CD8-positive, alpha-beta memory T cell (primary cell): ENCODE measurements around the gene DLG5. TPM values are rescaled to one million over a fixed set of nuclear protein-coding genes. Genes with fewer than 3 reads are reported as not detected.
A peak's percentile ranks its signal among the peaks of the same experiment; 100 is the strongest.

Source experiments
- CTCF ChIA-PET: fragments of 350-600 bp; sonication (Branson Sonifier 250); formaldehyde crosslinking; loops from one replicate; lab custom pipeline; 2021; ENCODE audit warnings: antibody characterized with exemption; lab: Charles Lee
- POLR2A ChIA-PET: fragments of 350-600 bp; sonication (Branson Sonifier 250); formaldehyde crosslinking; loops from one replicate; lab custom pipeline; 2021; ENCODE audit warnings: antibody characterized with exemption; lab: Charles Lee
- DNase-seq, 5 donors: peaks; one replicate each; pipeline versions ENCODE4 v3.0.0 to v3.0.0-alpha.2; 2020 to 2022; ENCODE audit warnings: mixed read lengths in 1 of 5
- H3K27ac ChIP-seq: one replicate; pipeline ENCODE4 v1.7.0; 2013; ENCODE audit warnings: low read depth, mild to moderate bottlenecking, low read length, moderate library complexity
- H3K27me3 ChIP-seq: 2 replicates; pipeline ENCODE4 v1.7.0; 2013; ENCODE audit warnings: low read length, mild to moderate bottlenecking; ENCODE audit not compliant: insufficient read depth, poor library complexity, severe bottlenecking
- H3K36me3 ChIP-seq: 2 replicates; pipeline ENCODE4 v1.7.0; 2013; ENCODE audit warnings: mild to moderate bottlenecking, low read length, moderate library complexity; ENCODE audit not compliant: insufficient read depth
- H3K4me1 ChIP-seq: 2 replicates; pipeline ENCODE4 v1.7.0; 2013; ENCODE audit warnings: mild to moderate bottlenecking, low read length, moderate library complexity; ENCODE audit not compliant: insufficient read depth
- H3K4me3 ChIP-seq: 2 replicates; pipeline ENCODE4 v1.7.0; 2013; ENCODE audit warnings: mild to moderate bottlenecking, low read length
- H3K9me3 ChIP-seq: 2 replicates; pipeline ENCODE4 v1.7.0; 2013; ENCODE audit warnings: mild to moderate bottlenecking, low read length
- H3K27ac Mint-ChIP-seq, 8 donors: one replicate each; pipeline ENCODE4 v1.8.0; 2020 to 2021; ENCODE audit warnings: mixed read lengths in 8 of 8, mild to moderate bottlenecking in 6 of 8, inconsistent platforms in 3 of 8, moderate library complexity in 3 of 8
- H3K27me3 Mint-ChIP-seq, 2 donors: one replicate each; pipeline ENCODE4 v1.8.0; 2020 to 2021; ENCODE audit warnings: mixed read lengths in 2 of 2, mild to moderate bottlenecking in 1 of 2, moderate library complexity in 1 of 2
- H3K36me3 Mint-ChIP-seq, 3 donors: one replicate each; pipeline ENCODE4 v1.8.0; 2020 to 2021; ENCODE audit warnings: mixed read lengths in 3 of 3, inconsistent platforms in 1 of 3, mild to moderate bottlenecking in 1 of 3
- H3K4me1 Mint-ChIP-seq, 3 donors: one replicate each; pipeline ENCODE4 v1.8.0; 2020 to 2021; ENCODE audit warnings: mixed read lengths in 3 of 3, inconsistent platforms in 1 of 3, mild to moderate bottlenecking in 1 of 3
- H3K4me3 Mint-ChIP-seq, 7 donors: one replicate each; pipeline ENCODE4 v1.8.0; 2020 to 2021; ENCODE audit warnings: mixed read lengths in 7 of 7, mild to moderate bottlenecking in 6 of 7, moderate library complexity in 4 of 7, inconsistent platforms in 2 of 7
- H3K9me3 Mint-ChIP-seq, 5 donors: one replicate each; pipeline ENCODE4 v1.8.0; 2020 to 2022; ENCODE audit warnings: mixed read lengths in 5 of 5, mild to moderate bottlenecking in 3 of 5, moderate library complexity in 2 of 5, inconsistent platforms in 1 of 5
- polyA plus RNA-seq: library from polyadenylated mRNA; unstranded; fragments of 300-500 nt; fragmentation: Illumina TruSeq; gene quantifications from one replicate; pipeline ENCODE4 v1.2.3, GENCODE V29; 2021
- total RNA-seq, 2 experiments: library from RNA; stranded (reverse); gene quantifications; one replicate each; pipeline ENCODE4 v1.2.3, GENCODE V29; 2021

The DLG5 gene, protein sequence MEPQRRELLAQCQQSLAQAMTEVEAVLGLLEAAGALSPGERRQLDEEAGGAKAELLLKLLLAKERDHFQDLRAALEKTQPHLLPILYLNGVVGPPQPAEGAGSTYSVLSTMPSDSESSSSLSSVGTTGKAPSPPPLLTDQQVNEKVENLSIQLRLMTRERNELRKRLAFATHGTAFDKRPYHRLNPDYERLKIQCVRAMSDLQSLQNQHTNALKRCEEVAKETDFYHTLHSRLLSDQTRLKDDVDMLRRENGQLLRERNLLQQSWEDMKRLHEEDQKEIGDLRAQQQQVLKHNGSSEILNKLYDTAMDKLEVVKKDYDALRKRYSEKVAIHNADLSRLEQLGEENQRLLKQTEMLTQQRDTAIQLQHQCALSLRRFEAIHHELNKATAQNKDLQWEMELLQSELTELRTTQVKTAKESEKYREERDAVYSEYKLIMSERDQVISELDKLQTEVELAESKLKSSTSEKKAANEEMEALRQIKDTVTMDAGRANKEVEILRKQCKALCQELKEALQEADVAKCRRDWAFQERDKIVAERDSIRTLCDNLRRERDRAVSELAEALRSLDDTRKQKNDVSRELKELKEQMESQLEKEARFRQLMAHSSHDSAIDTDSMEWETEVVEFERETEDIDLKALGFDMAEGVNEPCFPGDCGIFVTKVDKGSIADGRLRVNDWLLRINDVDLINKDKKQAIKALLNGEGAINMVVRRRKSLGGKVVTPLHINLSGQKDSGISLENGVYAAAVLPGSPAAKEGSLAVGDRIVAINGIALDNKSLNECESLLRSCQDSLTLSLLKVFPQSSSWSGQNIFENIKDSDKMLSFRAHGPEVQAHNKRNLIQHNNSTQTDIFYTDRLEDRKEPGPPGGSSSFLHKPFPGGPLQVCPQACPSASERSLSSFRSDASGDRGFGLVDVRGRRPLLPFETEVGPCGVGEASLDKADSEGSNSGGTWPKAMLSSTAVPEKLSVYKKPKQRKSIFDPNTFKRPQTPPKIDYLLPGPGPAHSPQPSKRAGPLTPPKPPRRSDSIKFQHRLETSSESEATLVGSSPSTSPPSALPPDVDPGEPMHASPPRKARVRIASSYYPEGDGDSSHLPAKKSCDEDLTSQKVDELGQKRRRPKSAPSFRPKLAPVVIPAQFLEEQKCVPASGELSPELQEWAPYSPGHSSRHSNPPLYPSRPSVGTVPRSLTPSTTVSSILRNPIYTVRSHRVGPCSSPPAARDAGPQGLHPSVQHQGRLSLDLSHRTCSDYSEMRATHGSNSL (N-terminal part only)
- total RNA-seq, result 1 to 10 TPM; 1.7 to 2.1 TPM
- 1.1 TPM for polyA plus RNA-seq

DNA sequence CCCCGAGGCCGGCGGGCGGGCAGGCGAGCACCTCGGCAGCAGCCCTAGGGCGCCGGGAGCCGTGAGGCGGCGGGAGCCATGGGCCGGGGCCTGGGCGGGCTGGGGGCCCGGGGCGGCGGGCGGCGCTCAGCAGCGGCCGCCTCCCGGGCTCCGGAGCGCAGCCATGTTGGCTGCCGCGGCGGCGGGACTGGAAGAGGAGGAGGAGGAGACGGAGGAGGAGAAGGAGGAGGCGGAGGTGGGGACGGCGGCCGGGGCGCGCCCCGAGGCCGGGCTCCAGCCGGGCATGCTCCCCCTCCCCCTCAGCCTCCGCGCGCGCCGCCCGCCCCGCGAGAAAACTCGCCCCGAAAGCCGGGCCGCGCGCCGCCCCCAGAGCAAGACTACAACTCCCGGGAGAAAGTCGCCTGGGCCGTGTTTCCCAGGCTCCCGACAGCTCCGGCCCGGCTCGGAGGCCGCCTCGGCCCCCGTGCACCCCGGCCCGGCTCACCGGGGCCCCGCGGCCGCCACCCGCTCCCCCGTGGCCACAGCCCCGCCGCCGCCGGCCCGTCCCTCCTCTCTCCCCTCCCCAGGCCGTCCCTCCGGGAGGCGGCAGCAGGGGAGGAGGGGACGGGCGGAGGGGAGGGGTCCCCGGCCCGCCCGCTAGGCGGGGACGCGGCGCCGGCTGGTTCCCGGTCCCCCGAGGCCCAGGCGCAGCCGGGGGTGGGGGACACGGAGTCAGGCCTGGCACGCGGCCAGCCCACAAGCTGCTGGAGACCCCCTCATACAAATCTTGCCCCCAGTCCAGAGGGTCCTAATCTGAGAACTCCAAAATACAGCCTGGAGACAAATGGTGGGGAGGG, at the start of gene DLG5:
Gene DLG5 (minus strand): TSS at position 190 of the 836 bp plus-strand sequence. CDS start 235 bp downstream, outside the sequence.
- no peaks in the 10 kb centered on the region for H3K36me3 ChIP-seq
- Mint-ChIP-seq H3K27me3 (peaks cover 15 to 54% of the 10 kb centered on the region in 2 donors), H3K4me1 (peaks cover 14 to 15% (median 14%) of the 10 kb centered on the region in 3 donors), H3K36me3 (no peaks in the 10 kb centered on the region), H3K9me3 (peaks cover 0 to 2% (median 0%) of the 10 kb centered on the region in 5 donors), H3K4me3 (peak within 1 kb of the TSS; percentile 79 to 96 (median 85)), H3K27ac (peak within 1 kb of the TSS in 6 of 8 donors; percentile 60 to 80 (median 76))
- peak within 1 kb of the TSS; percentile 54 for H3K27ac ChIP-seq
- H3K9me3 ChIP-seq, result no peaks in the 10 kb centered on the region
- DNase-seq, result peak in 3 of 5 donors; percentile 6 to 16 (median 13)
- peak within 1 kb of the TSS; percentile 41 for H3K4me3 ChIP-seq
- H3K4me1 ChIP-seq, result no peaks in the 10 kb centered on the region
- POLR2A ChIA-PET, result no interaction called here
- CTCF ChIA-PET, result no interaction called here
- H3K27me3 ChIP-seq, result peaks cover 7% of the 10 kb centered on the region

DNA sequence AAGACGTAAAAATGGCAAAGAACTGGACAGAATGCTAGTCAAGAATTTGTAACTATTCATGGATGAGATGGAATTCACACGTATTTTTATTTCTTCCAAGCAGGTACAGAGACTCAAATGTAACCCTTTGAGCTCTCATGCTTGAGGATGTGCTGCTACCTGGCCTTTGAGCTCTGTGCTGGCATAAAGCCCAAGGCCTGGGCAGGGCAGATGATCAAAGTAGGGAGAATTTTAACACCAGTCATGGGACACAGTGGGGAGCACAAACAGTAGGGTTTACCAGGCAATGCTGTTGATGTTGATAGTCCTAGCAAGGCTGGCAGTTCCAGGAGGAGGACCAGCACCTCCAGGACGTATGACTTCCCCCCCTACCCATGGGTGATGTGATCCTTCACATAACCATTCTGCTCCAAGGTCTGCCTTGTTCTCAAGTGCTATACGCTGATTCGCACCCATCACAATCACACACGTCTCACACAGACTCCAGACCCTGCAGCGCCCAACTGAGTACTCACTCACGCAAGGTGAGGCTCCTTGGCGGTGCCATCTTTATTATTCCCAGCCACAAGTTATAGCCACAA, 48.6 kb upstream of the DLG5 start:
- H3K9me3 Mint-ChIP-seq, result no peaks in the 10 kb centered on the region
- Histone ChIP-seq H3K4me3 (no peak overlapping the region), H3K4me1 (peaks cover 12% of the 10 kb centered on the region), H3K27ac (no peak overlapping the region), H3K36me3 (peaks cover 16% of the 10 kb centered on the region), H3K27me3 (no peaks in the 10 kb centered on the region), H3K9me3 (no peaks in the 10 kb centered on the region)
- no peaks in the 10 kb centered on the region for H3K27me3 Mint-ChIP-seq
- ChIA-PET CTCF (no interaction called here), POLR2A (no interaction called here)
- H3K36me3 Mint-ChIP-seq, result peaks cover 3 to 52% (median 17%) of the 10 kb centered on the region in 3 donors
- peaks cover 11 to 12% (median 12%) of the 10 kb centered on the region in 3 donors for H3K4me1 Mint-ChIP-seq
- H3K27ac Mint-ChIP-seq, result peak overlapping the region in 1 of 8 donors; percentile 38
- no peak for DNase-seq
- H3K4me3 Mint-ChIP-seq, result no peak overlapping the region

DNA sequence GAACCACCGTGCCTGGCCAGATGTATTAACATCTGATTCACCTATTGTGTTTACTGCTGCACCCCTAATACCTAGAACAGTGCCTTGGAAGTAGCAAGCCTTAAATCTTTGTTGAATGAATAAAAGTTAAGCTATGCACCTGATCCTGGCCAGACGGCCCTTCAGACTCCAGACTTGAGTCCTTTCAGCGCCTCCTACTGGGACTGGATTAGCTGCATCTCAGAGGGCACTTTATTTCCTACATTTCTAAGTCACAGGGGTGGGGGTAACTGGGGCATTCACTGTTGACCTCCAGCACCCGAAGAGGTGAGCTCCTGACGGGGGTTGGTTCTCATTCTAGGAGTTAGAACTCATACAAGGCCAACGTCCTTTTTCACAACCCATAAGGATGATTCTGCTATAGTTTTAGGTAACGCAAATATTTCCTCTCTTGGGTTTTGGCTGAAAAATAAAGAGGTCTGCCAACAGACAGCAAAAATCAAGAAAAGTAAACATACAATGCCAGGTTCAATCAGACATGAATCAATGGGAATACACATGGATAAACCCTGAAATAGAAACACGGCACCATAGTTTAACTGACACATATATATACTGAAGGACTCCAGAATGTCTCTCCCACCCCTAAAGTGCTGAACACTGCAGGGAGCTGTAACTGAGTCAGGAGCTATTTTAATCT, 48.0 kb upstream of the DLG5 start:
- CTCF ChIA-PET, result no interaction called here
- H3K27me3 Mint-ChIP-seq, result no peaks in the 10 kb centered on the region

DNA sequence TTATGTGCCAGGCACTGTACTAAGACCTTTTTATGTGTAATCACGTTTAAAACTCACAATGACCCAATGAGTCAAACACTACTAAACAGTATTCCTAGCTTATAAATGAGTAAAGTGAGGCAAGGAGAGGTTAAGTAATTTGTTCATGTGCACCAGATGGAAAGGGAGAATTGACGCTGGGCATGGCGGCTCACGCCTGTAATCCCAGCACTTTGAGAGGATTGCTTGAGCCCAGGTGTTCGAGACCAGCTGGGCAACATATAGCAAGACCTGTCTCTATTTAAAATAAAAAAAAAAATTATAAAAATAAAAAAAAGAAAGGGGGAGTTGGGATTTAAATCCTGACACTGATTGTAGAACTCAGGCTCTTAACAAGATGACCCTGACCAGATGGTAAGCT, 46.7 kb upstream of the DLG5 start:
- H3K9me3 ChIP-seq, result no peaks in the 10 kb centered on the region

More for the DNA sequence above, 48.0 kb upstream of the DLG5 start:
- Histone ChIP-seq H3K27ac (no peak overlapping the region), H3K36me3 (peaks cover 11% of the 10 kb centered on the region), H3K27me3 (no peaks in the 10 kb centered on the region), H3K4me3 (no peak overlapping the region), H3K4me1 (peaks cover 12% of the 10 kb centered on the region), H3K9me3 (no peaks in the 10 kb centered on the region)
- peaks cover 11 to 12% (median 12%) of the 10 kb centered on the region in 3 donors for H3K4me1 Mint-ChIP-seq
- H3K4me3 Mint-ChIP-seq, result no peak overlapping the region
- peaks cover 0 to 46% (median 12%) of the 10 kb centered on the region in 3 donors for H3K36me3 Mint-ChIP-seq
- POLR2A ChIA-PET, result no interaction called here
- DNase-seq, result no peak
- H3K9me3 Mint-ChIP-seq, result no peaks in the 10 kb centered on the region
- peak overlapping the region in 2 of 8 donors; percentile 29 to 83 for H3K27ac Mint-ChIP-seq

DNA sequence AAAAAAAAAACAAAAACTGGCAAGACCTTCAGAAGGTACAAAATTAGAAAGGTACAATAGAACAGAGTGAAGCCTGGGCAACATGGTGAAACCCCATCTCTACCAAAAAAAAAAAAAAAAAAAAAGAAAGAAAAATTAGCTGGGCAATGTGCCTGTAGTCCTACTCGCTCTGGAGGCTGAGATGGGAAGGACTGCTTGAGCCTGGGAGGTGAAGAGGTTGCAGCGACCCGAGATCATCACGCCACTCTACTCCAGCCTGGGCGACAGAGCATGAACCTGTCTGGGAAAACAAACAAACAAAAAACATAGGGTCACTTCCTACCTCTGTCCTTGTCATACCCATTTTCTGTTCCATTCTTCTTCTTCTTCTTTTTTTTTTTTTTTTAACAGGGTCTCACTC, 45.6 kb upstream of the DLG5 start:
- Histone ChIP-seq H3K27ac (no peak overlapping the region), H3K9me3 (no peaks in the 10 kb centered on the region), H3K4me3 (no peak overlapping the region), H3K4me1 (peaks cover 12% of the 10 kb centered on the region), H3K27me3 (no peaks in the 10 kb centered on the region), H3K36me3 (peaks cover 4% of the 10 kb centered on the region)
- ChIA-PET POLR2A (no interaction called here), CTCF (interaction anchor here (0.9 kb wide), 1 partner anchor 125 kb away, joined by 3 read pairs; no protein-coding TSS in a partner anchor)
- no peak overlapping the region for H3K4me3 Mint-ChIP-seq
- H3K27ac Mint-ChIP-seq, result peak overlapping the region in 6 of 8 donors; percentile 7 to 73 (median 43)
- H3K27me3 Mint-ChIP-seq, result no peaks in the 10 kb centered on the region
- no peak for DNase-seq
- no peaks in the 10 kb centered on the region for H3K9me3 Mint-ChIP-seq
- H3K4me1 Mint-ChIP-seq, result peaks cover 11 to 12% (median 12%) of the 10 kb centered on the region in 3 donors
- peaks cover 0 to 24% (median 3%) of the 10 kb centered on the region in 3 donors for H3K36me3 Mint-ChIP-seq

More for the DNA sequence above, 46.7 kb upstream of the DLG5 start:
- no peak overlapping the region for H3K27ac Mint-ChIP-seq
- no peaks in the 10 kb centered on the region for H3K9me3 Mint-ChIP-seq
- POLR2A ChIA-PET, result no interaction called here
- peaks cover 11 to 12% (median 12%) of the 10 kb centered on the region in 3 donors for H3K4me1 Mint-ChIP-seq
- H3K4me3 ChIP-seq, result no peak overlapping the region
- peaks cover 0 to 35% (median 11%) of the 10 kb centered on the region in 3 donors for H3K36me3 Mint-ChIP-seq
- CTCF ChIA-PET, result no interaction called here
- H3K4me3 Mint-ChIP-seq, result no peak overlapping the region
- H3K27ac ChIP-seq, result no peak overlapping the region
- peaks cover 4% of the 10 kb centered on the region for H3K36me3 ChIP-seq
- H3K27me3 ChIP-seq, result no peaks in the 10 kb centered on the region
- no peaks in the 10 kb centered on the region for H3K27me3 Mint-ChIP-seq
- DNase-seq, result no peak
- peaks cover 12% of the 10 kb centered on the region for H3K4me1 ChIP-seq

DNA sequence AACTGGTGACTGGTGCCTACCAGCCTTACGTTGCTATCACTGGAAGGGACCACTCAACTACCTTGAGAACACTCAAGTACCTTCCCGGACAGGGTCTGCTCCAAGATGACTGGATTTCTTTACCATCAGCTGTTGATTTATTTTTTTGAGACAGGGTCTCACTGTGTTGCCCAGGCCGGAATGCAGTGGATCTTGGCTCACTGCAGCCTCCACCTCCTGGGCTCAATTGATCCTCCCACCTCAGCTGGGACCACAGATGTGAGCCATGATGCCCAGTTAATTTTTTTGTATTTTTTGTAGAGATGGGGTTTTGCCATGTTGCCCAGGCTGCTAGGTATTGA, 45.2 kb upstream of the DLG5 start:
- Mint-ChIP-seq H3K4me1 (peaks cover 11 to 12% (median 12%) of the 10 kb centered on the region in 3 donors), H3K27ac (peak overlapping the region in 4 of 8 donors; percentile 42 to 86 (median 50)), H3K36me3 (peaks cover 0 to 20% (median 3%) of the 10 kb centered on the region in 3 donors), H3K4me3 (no peak overlapping the region), H3K27me3 (no peaks in the 10 kb centered on the region), H3K9me3 (no peaks in the 10 kb centered on the region)
- CTCF ChIA-PET, result interaction anchor here (0.9 kb wide), 1 partner anchor 125 kb away, joined by 3 read pairs; no protein-coding TSS in a partner anchor
- Histone ChIP-seq H3K9me3 (no peaks in the 10 kb centered on the region), H3K27ac (peak overlapping the region; percentile 78), H3K36me3 (peaks cover 4% of the 10 kb centered on the region), H3K27me3 (no peaks in the 10 kb centered on the region), H3K4me3 (no peak overlapping the region), H3K4me1 (peaks cover 12% of the 10 kb centered on the region)
- no peak for DNase-seq
- POLR2A ChIA-PET, result no interaction called here
